Activated CD4-positive, alpha-beta T cell treated with anti-CD3 and anti-CD28 coated beads, Interleukin-2, amount 10 ng/mL, durations not matched to agents 7 days and 5 days (primary cell): ENCODE results near the gene ZMAT2. TPM values are rescaled to one million over a fixed set of nuclear protein-coding genes. Genes with fewer than 3 reads are reported as not detected.
"Not testable (repeated sequence)": the region's sequence is repeated elsewhere in the genome, so short reads cannot be mapped to it uniquely, and the experiment has no call there.

Source experiments
- CTCF ChIA-PET: fragments of 350-600 bp; sonication (Branson Sonifier 250); formaldehyde crosslinking; loops from one replicate; lab custom pipeline; 2021; ENCODE audit warnings: antibody characterized with exemption; lab: Charles Lee
- POLR2A ChIA-PET: fragments of 350-600 bp; sonication (Branson Sonifier 250); formaldehyde crosslinking; loops from one replicate; lab custom pipeline; 2021; ENCODE audit warnings: antibody characterized with exemption; lab: Charles Lee
- DNase-seq: peaks from one replicate; pipeline ENCODE4 v3.0.0-alpha.2; 2020
- H3K27ac Mint-ChIP-seq: one replicate; pipeline ENCODE4 v1.8.0; 2021; ENCODE audit warnings: mild to moderate bottlenecking, moderate library complexity, mixed read lengths
- H3K27me3 Mint-ChIP-seq: one replicate; pipeline ENCODE4 v1.8.0; 2021; ENCODE audit warnings: mixed read lengths
- H3K36me3 Mint-ChIP-seq: one replicate; pipeline ENCODE4 v1.8.0; 2021; ENCODE audit warnings: low read depth, mixed read lengths
- H3K4me1 Mint-ChIP-seq: one replicate; pipeline ENCODE4 v1.8.0; 2021; ENCODE audit warnings: mixed read lengths
- H3K4me3 Mint-ChIP-seq: one replicate; pipeline ENCODE4 v1.8.0; 2021; ENCODE audit warnings: mild to moderate bottlenecking, moderate library complexity, mixed read lengths
- H3K9me3 Mint-ChIP-seq: one replicate; pipeline ENCODE4 v1.8.0; 2021; ENCODE audit warnings: mixed read lengths
- total RNA-seq, 2 experiments: library from RNA; stranded (reverse); gene quantifications; one replicate each; pipeline ENCODE4 v1.2.3, GENCODE V29; 2021

ZMAT2 gene
- total RNA-seq, 2 experiments from 2014 or later, result 52.4 to 61.3 TPM

GRCh38 chr5:140713562-140714094 lies 13.4 kb downstream of the ZMAT2 start:
- ChIA-PET POLR2A (no interaction called here), CTCF (no interaction called here)

GRCh38 chr5:140716238-140716637 lies 16.0 kb downstream of the ZMAT2 start:
- POLR2A ChIA-PET, H3K27me3 Mint-ChIP-seq, CTCF ChIA-PET, H3K9me3 Mint-ChIP-seq, DNase-seq, H3K4me3 Mint-ChIP-seq, H3K36me3 Mint-ChIP-seq, H3K27ac Mint-ChIP-seq: not testable (repeated sequence)
- peaks cover 17% of the 10 kb centered on the region for H3K4me1 Mint-ChIP-seq

More at GRCh38 chr5:140713562-140714094, 13.4 kb downstream of the ZMAT2 start:
- DNase-seq, result no peak
- Mint-ChIP-seq H3K9me3 (no peaks in the 10 kb centered on the region), H3K4me3 (no peak overlapping the region), H3K4me1 (peaks cover 26% of the 10 kb centered on the region), H3K27ac (no peak overlapping the region), H3K36me3 (no peaks in the 10 kb centered on the region), H3K27me3 (peaks cover 3% of the 10 kb centered on the region)

GRCh38 chr5:140718266-140718592 lies 18.0 kb downstream of the ZMAT2 start:
- Mint-ChIP-seq H3K4me3 (no peak overlapping the region), H3K9me3 (no peaks in the 10 kb centered on the region), H3K27me3 (peaks cover 19% of the 10 kb centered on the region), H3K4me1 (peaks cover 7% of the 10 kb centered on the region), H3K27ac (no peak overlapping the region), H3K36me3 (no peaks in the 10 kb centered on the region)
- POLR2A ChIA-PET, result no interaction called here
- DNase-seq, result no peak
- CTCF ChIA-PET, result interaction anchor here (1.3 to 3.2 kb wide), 3 partner anchors 355 to 474 kb away, joined by 4 to 8 read pairs (median 7); partner anchors contain the start of gene SLC4A9

- POLR2A ChIA-PET, H3K36me3 Mint-ChIP-seq, H3K27ac Mint-ChIP-seq, H3K9me3 Mint-ChIP-seq, H3K4me3 Mint-ChIP-seq, DNase-seq: not testable (repeated sequence)
- Mint-ChIP-seq H3K27me3 (peaks cover 23% of the 10 kb centered on the region), H3K4me1 (peaks cover 12% of the 10 kb centered on the region)
- CTCF ChIA-PET, result interaction anchor here (0.6 to 3.2 kb wide), 9 partner anchors 12 to 497 kb away, joined by 3 to 9 read pairs (median 4); partner anchors contain the start of gene SLC4A9
Observed at GRCh38 chr5:140720738-140721137, 20.5 kb downstream of the ZMAT2 start.

- POLR2A ChIA-PET, H3K27ac Mint-ChIP-seq, H3K4me3 Mint-ChIP-seq, H3K36me3 Mint-ChIP-seq, H3K9me3 Mint-ChIP-seq, DNase-seq: not testable (repeated sequence)
- Mint-ChIP-seq H3K27me3 (peaks cover 27% of the 10 kb centered on the region), H3K4me1 (peaks cover 17% of the 10 kb centered on the region)
- CTCF ChIA-PET, result interaction anchor here (0.6 to 2.9 kb wide), 6 partner anchors 159 to 477 kb away, joined by 3 to 7 read pairs (median 4); no protein-coding TSS in a partner anchor
Observed at GRCh38 chr5:140721395-140721794, 21.1 kb downstream of the ZMAT2 start.

GRCh38 chr5:140725799-140726471 lies 25.7 kb downstream of the ZMAT2 start:
- H3K27ac Mint-ChIP-seq, result peak overlapping the region; percentile 75

GRCh38 chr5:140733098-140733497 lies 32.9 kb downstream of the ZMAT2 start:
- peaks cover 12% of the 10 kb centered on the region for H3K27me3 Mint-ChIP-seq
- H3K27ac Mint-ChIP-seq, result no peak overlapping the region
- POLR2A ChIA-PET, result no interaction called here
- CTCF ChIA-PET, result no interaction called here
- DNase-seq, result no peak
- H3K9me3 Mint-ChIP-seq, result peaks cover 2% of the 10 kb centered on the region
- no peaks in the 10 kb centered on the region for H3K4me1 Mint-ChIP-seq
- no peaks in the 10 kb centered on the region for H3K36me3 Mint-ChIP-seq
- no peak overlapping the region for H3K4me3 Mint-ChIP-seq

More at GRCh38 chr5:140725799-140726471, 25.7 kb downstream of the ZMAT2 start:
- Mint-ChIP-seq H3K27me3 (peaks cover 32% of the 10 kb centered on the region), H3K9me3 (no peaks in the 10 kb centered on the region), H3K4me3 (peak overlapping the region; percentile 61), H3K36me3 (no peaks in the 10 kb centered on the region), H3K4me1 (peaks cover 15% of the 10 kb centered on the region)
- POLR2A ChIA-PET, result interaction anchor here (1.2 kb wide), 1 partner anchor 325 kb away, joined by 5 read pairs; the partner anchor contains the start of gene ANKHD1
- peak; percentile 67 for DNase-seq
- CTCF ChIA-PET, result interaction anchor here (0.6 to 1.3 kb wide), 5 partner anchors 15 to 1009 kb away, joined by 3 to 4 read pairs (median 3); partner anchors contain the start of gene TAF7

- no peaks in the 10 kb centered on the region for H3K4me1 Mint-ChIP-seq
- no peak overlapping the region for H3K4me3 Mint-ChIP-seq
- CTCF ChIA-PET, result no interaction called here
Observed at GRCh38 chr5:140734354-140734753, 34.1 kb downstream of the ZMAT2 start.

GRCh38 chr5:140737486-140737885 lies 37.2 kb downstream of the ZMAT2 start:
- H3K27ac Mint-ChIP-seq, result no peak overlapping the region
- ChIA-PET CTCF (no interaction called here), POLR2A (no interaction called here)
- peaks cover 2% of the 10 kb centered on the region for H3K9me3 Mint-ChIP-seq
- H3K27me3 Mint-ChIP-seq, result peaks cover 9% of the 10 kb centered on the region
- no peaks in the 10 kb centered on the region for H3K36me3 Mint-ChIP-seq
- no peak for DNase-seq
- no peaks in the 10 kb centered on the region for H3K4me1 Mint-ChIP-seq
- H3K4me3 Mint-ChIP-seq, result no peak overlapping the region

More at GRCh38 chr5:140734354-140734753, 34.1 kb downstream of the ZMAT2 start:
- Mint-ChIP-seq H3K36me3 (no peaks in the 10 kb centered on the region), H3K27me3 (peaks cover 9% of the 10 kb centered on the region), H3K9me3 (peaks cover 2% of the 10 kb centered on the region), H3K27ac (no peak overlapping the region)
- POLR2A ChIA-PET, result no interaction called here
- DNase-seq, result no peak

- H3K4me1 Mint-ChIP-seq, result no peaks in the 10 kb centered on the region
- no peaks in the 10 kb centered on the region for H3K36me3 Mint-ChIP-seq
- H3K27me3 Mint-ChIP-seq, result peaks cover 5% of the 10 kb centered on the region
- peaks cover 16% of the 10 kb centered on the region for H3K9me3 Mint-ChIP-seq
- no peak overlapping the region for H3K27ac Mint-ChIP-seq
- H3K4me3 Mint-ChIP-seq, result no peak overlapping the region
- ChIA-PET POLR2A (no interaction called here), CTCF (no interaction called here)
- DNase-seq, result no peak
Observed at GRCh38 chr5:140741967-140742366, 41.7 kb downstream of the ZMAT2 start.

GRCh38 chr5:140753561-140753960 lies 53.3 kb downstream of the ZMAT2 start:
- Mint-ChIP-seq H3K4me3 (no peak overlapping the region), H3K9me3 (peaks cover 52% of the 10 kb centered on the region), H3K27ac (no peak overlapping the region), H3K4me1 (no peaks in the 10 kb centered on the region), H3K27me3 (no peaks in the 10 kb centered on the region), H3K36me3 (no peaks in the 10 kb centered on the region)
- DNase-seq, result no peak
- ChIA-PET POLR2A (no interaction called here), CTCF (no interaction called here)
